ENCODE measurements around the gene PNMA5.
"Not testable (repeated sequence)": the region's sequence is repeated elsewhere in the genome, so short reads cannot be mapped to it uniquely, and the experiment has no call there.

- TF ChIP-seq CTCF, POLR2A (IDR thresholded peaks at IDR 0.05): not testable (repeated sequence)
Measured at GRCh38 chrX:152987156-152987555, 6.8 kb downstream of the PNMA5 start.

All from testis (tissue), 2 donors.